Measurements from ENCODE around the gene RHOD.

GRCh38 chr11:67024410-67024809 lies 32.2 kb upstream of the RHOD start:
- TF ChIP-seq POLR2A (IDR thresholded peaks at IDR 0.05) (no peak), CTCF (IDR thresholded peaks at IDR 0.05) (no peak)

Measured in uterus (tissue), 2 donors.